Activated naive CD8-positive, alpha-beta T cell treated with anti-CD3 and anti-CD28 coated beads, Interleukin-2, amount 50 U/mL, for 24 hours (primary cell): ENCODE data around the gene UPK1B.

Experiments used
- ATAC-seq: fragments of 150-1000 bp; cut with Tn5 transposase; one replicate; pipeline ENCODE4 v1.10.0; 2021
- DNase-seq: peaks from one replicate; pipeline ENCODE4 v3.0.0; 2021
- H3K27ac Mint-ChIP-seq: one replicate; pipeline ENCODE4 v1.8.0; 2021; ENCODE audit warnings: mild to moderate bottlenecking, mixed read lengths
- H3K27me3 Mint-ChIP-seq: one replicate; pipeline ENCODE4 v1.8.0; 2021; ENCODE audit warnings: mixed read lengths
- H3K36me3 Mint-ChIP-seq: one replicate; pipeline ENCODE4 v1.8.0; 2021; ENCODE audit warnings: low read depth, mixed read lengths
- H3K4me1 Mint-ChIP-seq: one replicate; pipeline ENCODE4 v1.8.0; 2021; ENCODE audit warnings: mixed read lengths
- H3K4me3 Mint-ChIP-seq: one replicate; pipeline ENCODE4 v1.8.0; 2021; ENCODE audit warnings: mild to moderate bottlenecking, moderate library complexity, mixed read lengths
- H3K9me3 Mint-ChIP-seq: one replicate; pipeline ENCODE4 v1.8.0; 2021; ENCODE audit warnings: mixed read lengths

The UPK1B gene

GRCh38 chr3:119194237-119195150 lies 21.1 kb downstream of the UPK1B start:
- H3K4me3 Mint-ChIP-seq, result no peak overlapping the region
- ATAC-seq, result no peak
- peaks cover 3% of the 10 kb centered on the region for H3K27me3 Mint-ChIP-seq
- no peaks in the 10 kb centered on the region for H3K36me3 Mint-ChIP-seq
- H3K9me3 Mint-ChIP-seq, result no peaks in the 10 kb centered on the region
- no peak overlapping the region for H3K27ac Mint-ChIP-seq
- no peak for DNase-seq
- no peaks in the 10 kb centered on the region for H3K4me1 Mint-ChIP-seq

GRCh38 chr3:119195151-119195476 lies 21.7 kb downstream of the UPK1B start:
- ATAC-seq (no peak), DNase-seq (no peak)
- peaks cover 3% of the 10 kb centered on the region for H3K27me3 Mint-ChIP-seq
- no peak overlapping the region for H3K4me3 Mint-ChIP-seq
- H3K36me3 Mint-ChIP-seq, result no peaks in the 10 kb centered on the region
- no peak overlapping the region for H3K27ac Mint-ChIP-seq
- H3K4me1 Mint-ChIP-seq, result no peaks in the 10 kb centered on the region
- H3K9me3 Mint-ChIP-seq, result no peaks in the 10 kb centered on the region

- H3K27ac Mint-ChIP-seq, result no peak overlapping the region
- no peak overlapping the region for H3K4me3 Mint-ChIP-seq
- no peaks in the 10 kb centered on the region for H3K36me3 Mint-ChIP-seq
- H3K4me1 Mint-ChIP-seq, result no peaks in the 10 kb centered on the region
- H3K27me3 Mint-ChIP-seq, result peaks cover 3% of the 10 kb centered on the region
- no peaks in the 10 kb centered on the region for H3K9me3 Mint-ChIP-seq
- DNase-seq (no peak), ATAC-seq (no peak)
These were observed 22.5 kb downstream of the UPK1B start for GRCh38 chr3:119195911-119196310.

GRCh38 chr3:119205209-119205608 lies 31.8 kb downstream of the UPK1B start:
- peaks cover 20% of the 10 kb centered on the region for H3K4me1 Mint-ChIP-seq
- no peak for DNase-seq
- H3K9me3 Mint-ChIP-seq, result peaks cover 3% of the 10 kb centered on the region
- H3K36me3 Mint-ChIP-seq, result peaks cover 8% of the 10 kb centered on the region
- no peaks in the 10 kb centered on the region for H3K27me3 Mint-ChIP-seq
- ATAC-seq, result no peak
- H3K27ac Mint-ChIP-seq, result no peak overlapping the region
- no peak overlapping the region for H3K4me3 Mint-ChIP-seq

- Mint-ChIP-seq H3K27me3 (no peaks in the 10 kb centered on the region), H3K9me3 (peaks cover 3% of the 10 kb centered on the region), H3K27ac (no peak overlapping the region), H3K4me1 (peaks cover 20% of the 10 kb centered on the region), H3K4me3 (no peak overlapping the region), H3K36me3 (peaks cover 12% of the 10 kb centered on the region)
- no peak for ATAC-seq
- no peak for DNase-seq
These were observed 32.3 kb downstream of the UPK1B start for GRCh38 chr3:119205685-119206084.

- DNase-seq, result no peak
- Mint-ChIP-seq H3K36me3 (peaks cover 17% of the 10 kb centered on the region), H3K4me3 (no peak overlapping the region), H3K27me3 (no peaks in the 10 kb centered on the region), H3K27ac (no peak overlapping the region), H3K9me3 (peaks cover 3% of the 10 kb centered on the region), H3K4me1 (peaks cover 20% of the 10 kb centered on the region)
- peak; percentile 20 for ATAC-seq
These were observed 33.5 kb downstream of the UPK1B start for GRCh38 chr3:119206611-119207511.

GRCh38 chr3:119207512-119207875 lies 34.1 kb downstream of the UPK1B start:
- Mint-ChIP-seq H3K4me3 (no peak overlapping the region), H3K27ac (no peak overlapping the region), H3K9me3 (peaks cover 3% of the 10 kb centered on the region), H3K27me3 (no peaks in the 10 kb centered on the region), H3K4me1 (peaks cover 20% of the 10 kb centered on the region), H3K36me3 (peaks cover 21% of the 10 kb centered on the region)
- DNase-seq, result no peak
- no peak for ATAC-seq

GRCh38 chr3:119211193-119211592 lies 37.8 kb downstream of the UPK1B start:
- Mint-ChIP-seq H3K4me1 (peaks cover 17% of the 10 kb centered on the region), H3K36me3 (peaks cover 41% of the 10 kb centered on the region), H3K27me3 (no peaks in the 10 kb centered on the region), H3K4me3 (no peak overlapping the region), H3K9me3 (no peaks in the 10 kb centered on the region), H3K27ac (no peak overlapping the region)
- DNase-seq (no peak), ATAC-seq (no peak)

- no peak for ATAC-seq
- DNase-seq, result no peak
- H3K4me3 Mint-ChIP-seq, result no peak overlapping the region
- peaks cover 41% of the 10 kb centered on the region for H3K36me3 Mint-ChIP-seq
- peaks cover 13% of the 10 kb centered on the region for H3K4me1 Mint-ChIP-seq
- H3K27ac Mint-ChIP-seq, result no peak overlapping the region
- no peaks in the 10 kb centered on the region for H3K27me3 Mint-ChIP-seq
- H3K9me3 Mint-ChIP-seq, result no peaks in the 10 kb centered on the region
These were observed 38.4 kb downstream of the UPK1B start for GRCh38 chr3:119211803-119212202.

- Mint-ChIP-seq H3K4me1 (peaks cover 12% of the 10 kb centered on the region), H3K27me3 (no peaks in the 10 kb centered on the region), H3K36me3 (peaks cover 46% of the 10 kb centered on the region), H3K9me3 (no peaks in the 10 kb centered on the region), H3K27ac (peak overlapping the region; percentile 78), H3K4me3 (peak overlapping the region; percentile 2)
- ATAC-seq (peak; percentile 76), DNase-seq (no peak)
These were observed 45.7 kb downstream of the UPK1B start for GRCh38 chr3:119219069-119219468.

- Mint-ChIP-seq H3K27me3 (no peaks in the 10 kb centered on the region), H3K4me3 (no peak overlapping the region), H3K4me1 (peaks cover 12% of the 10 kb centered on the region), H3K27ac (no peak overlapping the region), H3K36me3 (peaks cover 41% of the 10 kb centered on the region), H3K9me3 (no peaks in the 10 kb centered on the region)
- no peak for ATAC-seq
- no peak for DNase-seq
These were observed 46.8 kb downstream of the UPK1B start for GRCh38 chr3:119220198-119220597.

GRCh38 chr3:119220970-119221667 lies 47.7 kb downstream of the UPK1B start:
- Mint-ChIP-seq H3K4me3 (no peak overlapping the region), H3K4me1 (peaks cover 12% of the 10 kb centered on the region), H3K9me3 (no peaks in the 10 kb centered on the region), H3K27ac (no peak overlapping the region), H3K27me3 (no peaks in the 10 kb centered on the region), H3K36me3 (peaks cover 34% of the 10 kb centered on the region)
- DNase-seq, result no peak
- no peak for ATAC-seq

GRCh38 chr3:119221779-119222320 lies 48.5 kb downstream of the UPK1B start:
- Mint-ChIP-seq H3K4me3 (no peak overlapping the region), H3K4me1 (peaks cover 12% of the 10 kb centered on the region), H3K27ac (no peak overlapping the region), H3K27me3 (no peaks in the 10 kb centered on the region), H3K9me3 (no peaks in the 10 kb centered on the region), H3K36me3 (peaks cover 38% of the 10 kb centered on the region)
- ATAC-seq, result no peak
- DNase-seq, result no peak

- H3K27me3 Mint-ChIP-seq, result no peaks in the 10 kb centered on the region
- no peak overlapping the region for H3K4me3 Mint-ChIP-seq
- no peaks in the 10 kb centered on the region for H3K9me3 Mint-ChIP-seq
- peaks cover 12% of the 10 kb centered on the region for H3K4me1 Mint-ChIP-seq
- DNase-seq (no peak), ATAC-seq (no peak)
- no peak overlapping the region for H3K27ac Mint-ChIP-seq
- H3K36me3 Mint-ChIP-seq, result peaks cover 33% of the 10 kb centered on the region
These were observed 49.0 kb downstream of the UPK1B start for GRCh38 chr3:119222391-119222790.
